MCF 10A (cell line): ENCODE data around the gene POLR2H. TPM values are rescaled to one million over a fixed set of nuclear protein-coding genes. Genes with fewer than 3 reads are reported as not detected.

Experiments
- BruUV-seq: library from RNA; stranded (reverse); fragments of 400-500 nt; replicated peaks from 2 replicates; lab custom pipeline; 2021; lab: Mats Ljungman, UMichigan
- CTCF ChIA-PET: fragments of 300-600 bp; sonication (Branson Sonifier 250); formaldehyde crosslinking; extraction: SDS; loops from one replicate; lab custom pipeline; 2021; ENCODE audit warnings: antibody characterized with exemption, inconsistent platforms; lab: Yijun Ruan, JAX
- POLR2A ChIA-PET: fragments of 300-600, 350-650 bp; sonication (Branson Sonifier 250); formaldehyde crosslinking; extraction: SDS; loops from one replicate; lab custom pipeline; 2020; ENCODE audit warnings: antibody characterized with exemption, inconsistent platforms; lab: Yijun Ruan, JAX
- DNase-seq: peaks from one replicate; pipeline ENCODE4 v3.0.0-alpha.2; 2018; ENCODE audit not compliant: unreplicated experiment
- H3K27ac Mint-ChIP-seq: one replicate; pipeline ENCODE4 v1.8.0; 2022; ENCODE audit warnings: mild to moderate bottlenecking, low read depth, mixed read lengths; ENCODE audit not compliant: unreplicated experiment
- H3K27me3 Mint-ChIP-seq: one replicate; pipeline ENCODE4 v1.8.0; 2022; ENCODE audit warnings: mixed read lengths; ENCODE audit not compliant: insufficient read depth, unreplicated experiment
- H3K36me3 Mint-ChIP-seq: one replicate; pipeline ENCODE4 v1.8.0; 2022; ENCODE audit warnings: mild to moderate bottlenecking, moderate library complexity, mixed read lengths; ENCODE audit not compliant: insufficient read depth, unreplicated experiment
- H3K4me1 Mint-ChIP-seq: one replicate; pipeline ENCODE4 v1.8.0; 2022; ENCODE audit warnings: mixed read lengths; ENCODE audit not compliant: insufficient read depth, unreplicated experiment
- H3K4me3 Mint-ChIP-seq: one replicate; pipeline ENCODE4 v1.8.0; 2022; ENCODE audit warnings: mild to moderate bottlenecking, moderate library complexity, mixed read lengths; ENCODE audit not compliant: unreplicated experiment
- H3K9me3 Mint-ChIP-seq: one replicate; pipeline ENCODE4 v1.8.0; 2022; ENCODE audit warnings: mixed read lengths; ENCODE audit not compliant: unreplicated experiment
- CTCF ChIP-seq: fragments of 200-600 bp; IDR thresholded peaks from one replicate; pipeline ENCODE4 v1.8.0; 2022; ENCODE audit warnings: antibody characterized with exemption, mild to moderate bottlenecking; ENCODE audit not compliant: unreplicated experiment
- intact Hi-C: fragments of 100-400 bp; cut with micrococcal nuclease; formaldehyde crosslinking; loops from 2 replicates; pipeline ENCODE4 v1.14.1; 2022
- total RNA-seq: library from RNA; stranded (reverse); gene quantifications from 2 replicates; pipeline ENCODE4 v1.2.3, GENCODE V29; 2022

POLR2H gene
- total RNA-seq, 1 experiment from 2014 or later: 91.5 TPM

- intact Hi-C loops: no loop called here
- no peaks in the 10 kb centered on the region for H3K36me3 Mint-ChIP-seq
- no peak for TF ChIP-seq CTCF
- H3K27ac Mint-ChIP-seq: no peak overlapping the region
- no peaks in the 10 kb centered on the region for H3K9me3 Mint-ChIP-seq
- no peaks in the 10 kb centered on the region for H3K27me3 Mint-ChIP-seq
- ChIA-PET CTCF (interaction anchor here (0.8 to 1.9 kb wide), 3 partner anchors 10 to 13 kb away, joined by 3 to 7 read pairs (median 3); no protein-coding TSS in a partner anchor), POLR2A (no interaction called here)
- no peak overlapping the region for H3K4me3 Mint-ChIP-seq
- BruUV-seq: no TSS peak
- H3K4me1 Mint-ChIP-seq: peaks cover 15% of the 10 kb centered on the region
- DNase-seq: no peak
Observed at GRCh38 chr3:184358124-184358767, 3.3 kb upstream of the POLR2H start.

- intact Hi-C loops: no loop called here
- no peak overlapping the region for H3K27ac Mint-ChIP-seq
- H3K4me1 Mint-ChIP-seq: peaks cover 15% of the 10 kb centered on the region
- ChIA-PET POLR2A (no interaction called here), CTCF (interaction anchor here (1.5 to 1.9 kb wide), 2 partner anchors 11 to 13 kb away, joined by 3 to 7 read pairs; no protein-coding TSS in a partner anchor)
- no peak overlapping the region for H3K4me3 Mint-ChIP-seq
- DNase-seq: no peak
- no peaks in the 10 kb centered on the region for H3K9me3 Mint-ChIP-seq
- no peak for TF ChIP-seq CTCF
- BruUV-seq: no TSS peak
- peaks cover 6% of the 10 kb centered on the region for H3K36me3 Mint-ChIP-seq
- no peaks in the 10 kb centered on the region for H3K27me3 Mint-ChIP-seq
Observed at GRCh38 chr3:184358921-184359350, 2.6 kb upstream of the POLR2H start.

GRCh38 chr3:184359610-184360009 lies 1.9 kb upstream of the POLR2H start:
- intact Hi-C loops: no loop called here
- H3K36me3 Mint-ChIP-seq: peaks cover 10% of the 10 kb centered on the region
- H3K27ac Mint-ChIP-seq: no peak overlapping the region

More at GRCh38 chr3:184359610-184360009, 1.9 kb upstream of the POLR2H start:
- no peaks in the 10 kb centered on the region for H3K27me3 Mint-ChIP-seq
- peak overlapping the region; percentile 93 for H3K4me3 Mint-ChIP-seq
- BruUV-seq: no TSS peak
- no peak for TF ChIP-seq CTCF
- DNase-seq: no peak
- POLR2A ChIA-PET: interaction anchor here (1.1 to 1.2 kb wide), 2 partner anchors 11 to 46 kb away, joined by 3 to 4 read pairs; no protein-coding TSS in a partner anchor
- peaks cover 19% of the 10 kb centered on the region for H3K4me1 Mint-ChIP-seq
- CTCF ChIA-PET: interaction anchor here (0.5 to 1.9 kb wide), 4 partner anchors 12 to 1218 kb away, joined by 3 to 7 read pairs (median 3); no protein-coding TSS in a partner anchor
- no peaks in the 10 kb centered on the region for H3K9me3 Mint-ChIP-seq
